GM18507 (cell line): ENCODE results near the gene ANXA9.

ENCODE experiments used
- DNase-seq: peaks from one replicate; pipeline ENCODE4 v3.0.0; 2011; ENCODE audit warnings: low read depth; ENCODE audit not compliant: insufficient read length; ENCODE audit errors: extremely low spot score
- FAIRE-seq: peaks from 2 replicates; lab custom pipeline; 2011; peaks lifted over from hg19 to GRCh38; lab: Jason Lieb, UNC

ANXA9 gene

GRCh38 chr1:150973836-150974579, 8.1 kb upstream of the ANXA9 start:
- FAIRE-seq (no peak), DNase-seq (no peak)

- no peak for FAIRE-seq
These were observed 7.3 kb upstream of the ANXA9 start, which contains the start of gene CERS2 for GRCh38 chr1:150974580-150975478. Gene CERS2 (minus strand): TSS chr1:150974835. CDS start chr1:150969090, 5,745 bp downstream.

GRCh38 chr1:150976401-150976821, 5.7 kb upstream of the ANXA9 start:
- DNase-seq = no peak
- FAIRE-seq = no peak

More at GRCh38 chr1:150974580-150975478, 7.3 kb upstream of the ANXA9 start, which contains the start of gene CERS2:
- peak; percentile 71 for DNase-seq

GRCh38 chr1:150976879-150977694, 5.0 kb upstream of the ANXA9 start:
- DNase-seq (no peak), FAIRE-seq (no peak)

GRCh38 chr1:150979092-150980056, 2.7 kb upstream of the ANXA9 start:
- peak; percentile 85 for FAIRE-seq
- peak; percentile 81 for DNase-seq

- DNase-seq (no peak), FAIRE-seq (no peak)
These were observed 801 bp upstream of the ANXA9 start for GRCh38 chr1:150981177-150981804.

GRCh38 chr1:150985179-150985825, 3.2 kb downstream of the ANXA9 start:
- DNase-seq (no peak), FAIRE-seq (no peak)

- DNase-seq = no peak
- FAIRE-seq = no peak
These were observed 5.8 kb downstream of the ANXA9 start for GRCh38 chr1:150987924-150988323.

- no peak for FAIRE-seq
These were observed 10.5 kb downstream of the ANXA9 start for GRCh38 chr1:150992626-150993025.

GRCh38 chr1:150994248-150994647, 12.2 kb downstream of the ANXA9 start:
- FAIRE-seq (no peak), DNase-seq (no peak)

More at GRCh38 chr1:150992626-150993025, 10.5 kb downstream of the ANXA9 start:
- no peak for DNase-seq

- FAIRE-seq = no peak
- no peak for DNase-seq
These were observed 13.4 kb downstream of the ANXA9 start for GRCh38 chr1:150995460-150995859.

- FAIRE-seq (peak; percentile 53), DNase-seq (no peak)
These were observed 13.8 kb downstream of the ANXA9 start for GRCh38 chr1:150995896-150996295.

GRCh38 chr1:150997126-150997872, 15.2 kb downstream of the ANXA9 start:
- no peak for FAIRE-seq

GRCh38 chr1:150997949-150998348, 15.9 kb downstream of the ANXA9 start:
- DNase-seq (no peak), FAIRE-seq (no peak)

More at GRCh38 chr1:150997126-150997872, 15.2 kb downstream of the ANXA9 start:
- DNase-seq = no peak

GRCh38 chr1:150999051-150999674, 17.1 kb downstream of the ANXA9 start:
- DNase-seq = no peak

GRCh38 chr1:150999926-151000325, 17.8 kb downstream of the ANXA9 start:
- FAIRE-seq = no peak

More at GRCh38 chr1:150999051-150999674, 17.1 kb downstream of the ANXA9 start:
- no peak for FAIRE-seq

More at GRCh38 chr1:150999926-151000325, 17.8 kb downstream of the ANXA9 start:
- DNase-seq = no peak
